ENCODE measurements around the gene NXPH2. TPM values are rescaled to one million over a fixed set of nuclear protein-coding genes. Genes with fewer than 3 reads are reported as not detected.

Gene NXPH2
- total RNA-seq, 4 donors from 2014 or later, result not detected

GRCh38 chr2:138720035-138720838, 60.0 kb downstream of the NXPH2 start:
- DNase-seq (ENCODE audit: extremely low spot score), result peak; percentile 50
- TF ChIP-seq, protein P1, sequence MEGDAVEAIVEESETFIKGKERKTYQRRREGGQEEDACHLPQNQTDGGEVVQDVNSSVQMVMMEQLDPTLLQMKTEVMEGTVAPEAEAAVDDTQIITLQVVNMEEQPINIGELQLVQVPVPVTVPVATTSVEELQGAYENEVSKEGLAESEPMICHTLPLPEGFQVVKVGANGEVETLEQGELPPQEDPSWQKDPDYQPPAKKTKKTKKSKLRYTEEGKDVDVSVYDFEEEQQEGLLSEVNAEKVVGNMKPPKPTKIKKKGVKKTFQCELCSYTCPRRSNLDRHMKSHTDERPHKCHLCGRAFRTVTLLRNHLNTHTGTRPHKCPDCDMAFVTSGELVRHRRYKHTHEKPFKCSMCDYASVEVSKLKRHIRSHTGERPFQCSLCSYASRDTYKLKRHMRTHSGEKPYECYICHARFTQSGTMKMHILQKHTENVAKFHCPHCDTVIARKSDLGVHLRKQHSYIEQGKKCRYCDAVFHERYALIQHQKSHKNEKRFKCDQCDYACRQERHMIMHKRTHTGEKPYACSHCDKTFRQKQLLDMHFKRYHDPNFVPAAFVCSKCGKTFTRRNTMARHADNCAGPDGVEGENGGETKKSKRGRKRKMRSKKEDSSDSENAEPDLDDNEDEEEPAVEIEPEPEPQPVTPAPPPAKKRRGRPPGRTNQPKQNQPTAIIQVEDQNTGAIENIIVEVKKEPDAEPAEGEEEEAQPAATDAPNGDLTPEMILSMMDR (IDR thresholded peaks at IDR 0.05), result no peak
- no peak for TF ChIP-seq POLR2A (IDR thresholded peaks at IDR 0.05; ENCODE audit: low read depth)
- TF ChIP-seq EP300 (IDR thresholded peaks at IDR 0.05), result no peak
- TF ChIP-seq POLR2AphosphoS5 (IDR thresholded peaks at IDR 0.05), result no peak
- no peak overlapping the region for H3K4me3 ChIP-seq
- no peaks in the 10 kb centered on the region for H3K4me1 ChIP-seq
- H3K9me3 ChIP-seq, result no peaks in the 10 kb centered on the region
- H3K27ac ChIP-seq (replicated peaks in 1 of 4), result no peak overlapping the region
- 86% methylated on average over 11 of the region's 11 CpGs for WGBS
- no peaks in the 10 kb centered on the region for H3K36me3 ChIP-seq
- intact Hi-C loops (cut with DNase I), result no loop called here
- H3K27me3 ChIP-seq, result peaks cover 0 to 3% (median 0%) of the 10 kb centered on the region in 4 donors

DNA sequence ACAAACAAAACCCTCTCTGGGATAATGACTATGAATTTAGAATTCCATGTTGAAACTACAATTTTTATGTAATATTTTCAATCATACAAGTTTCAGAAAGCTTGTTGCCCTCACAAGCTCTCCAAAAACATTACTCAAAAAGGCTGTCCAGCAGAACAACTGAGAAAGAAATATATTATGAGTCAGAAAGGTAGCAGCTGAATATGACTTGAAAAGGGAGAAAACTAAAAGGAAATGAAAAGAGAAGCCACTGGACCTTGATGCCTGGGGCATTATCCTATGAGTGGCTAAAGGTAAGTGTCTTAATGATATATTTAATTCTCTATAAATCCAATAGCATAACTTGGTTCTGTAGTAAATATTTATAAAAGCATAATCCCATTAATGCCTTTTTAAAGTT, 61.8 kb downstream of the NXPH2 start:
- intact Hi-C loops (cut with DNase I), result no loop called here
- TF ChIP-seq EP300 (IDR thresholded peaks at IDR 0.05) (no peak), POLR2AphosphoS5 (IDR thresholded peaks at IDR 0.05) (no peak)
- TF ChIP-seq, protein P1 (IDR thresholded peaks at IDR 0.05), result no peak
- Histone ChIP-seq H3K4me1 (no peaks in the 10 kb centered on the region), H3K36me3 (no peaks in the 10 kb centered on the region), H3K4me3 (no peak overlapping the region), H3K27ac (replicated peaks in 1 of 4) (no peak overlapping the region), H3K27me3 (peaks cover 0 to 3% (median 0%) of the 10 kb centered on the region in 4 donors), H3K9me3 (no peaks in the 10 kb centered on the region)
- DNase-seq (ENCODE audit: extremely low spot score), result no peak

GRCh38 chr2:138716183-138716582, 64.0 kb downstream of the NXPH2 start:
- WGBS, result 87% methylated on average over 5 of the region's 5 CpGs
- Histone ChIP-seq H3K9me3 (no peaks in the 10 kb centered on the region), H3K4me3 (no peak overlapping the region), H3K4me1 (no peaks in the 10 kb centered on the region), H3K27me3 (peaks cover 0 to 3% (median 0%) of the 10 kb centered on the region in 4 donors), H3K27ac (replicated peaks in 1 of 4) (no peak overlapping the region), H3K36me3 (no peaks in the 10 kb centered on the region)
- intact Hi-C loops (cut with DNase I), result no loop called here
- TF ChIP-seq EP300 (IDR thresholded peaks at IDR 0.05), result no peak
- TF ChIP-seq, protein P1 (IDR thresholded peaks at IDR 0.05), result no peak
- TF ChIP-seq POLR2A (IDR thresholded peaks at IDR 0.05; ENCODE audit: low read depth), result no peak
- TF ChIP-seq POLR2AphosphoS5 (IDR thresholded peaks at IDR 0.05), result no peak
- peak; percentile 60 for DNase-seq (ENCODE audit: extremely low spot score)

GRCh38 chr2:138713504-138713903, 66.7 kb downstream of the NXPH2 start:
- Histone ChIP-seq H3K27ac (replicated peaks in 1 of 4) (no peak overlapping the region), H3K27me3 (peaks cover 0 to 3% (median 0%) of the 10 kb centered on the region in 4 donors), H3K4me1 (peaks cover 5 to 10% (median 8%) of the 10 kb centered on the region in 4 donors), H3K36me3 (no peaks in the 10 kb centered on the region), H3K4me3 (no peak overlapping the region), H3K9me3 (no peaks in the 10 kb centered on the region)
- DNase-seq (ENCODE audit: extremely low spot score), result peak; percentile 21
- WGBS, result 80% methylated on average over 5 of the region's 5 CpGs
- intact Hi-C loops (cut with DNase I), result no loop called here
- TF ChIP-seq POLR2AphosphoS5 (IDR thresholded peaks at IDR 0.05), result no peak
- TF ChIP-seq EP300 (IDR thresholded peaks at IDR 0.05), result no peak
- no peak for TF ChIP-seq POLR2A (IDR thresholded peaks at IDR 0.05; ENCODE audit: low read depth)
- TF ChIP-seq, protein P1 (IDR thresholded peaks at IDR 0.05), result no peak

Data from esophagus muscularis mucosa (tissue), 4 donors.